Upper lobe of left lung (tissue), 6 donors: Measurements from ENCODE around the gene NAA50. TPM values are rescaled to one million over a fixed set of nuclear protein-coding genes. Genes with fewer than 3 reads are reported as not detected.

Source experiments
- ATAC-seq, 2 donors: fragments of 200-7000 bp; cut with Tn5 transposase; one replicate each; pipeline ENCODE4 v1.9.1; 2022; ENCODE audit warnings: mild to moderate bottlenecking in 2 of 2, moderate library complexity in 2 of 2; ENCODE audit not compliant: low FRiP score in 2 of 2
- DNase-seq, 2 donors: peaks; one replicate each; pipeline ENCODE4 v3.0.0-alpha.2; 2019 to 2020
- H3K27ac ChIP-seq, 4 donors: fragments of 200-600 bp; sonication (generic); one replicate each; pipeline ENCODE4 v1.5.1; 2016 to 2019
- H3K27me3 ChIP-seq, 4 donors: fragments of 200-600 bp; sonication (generic); one replicate each; pipeline ENCODE4 v1.5.1; 2017 to 2019
- H3K36me3 ChIP-seq, 4 donors: fragments of 200-600 bp; sonication (generic); one replicate each; pipeline ENCODE4 v1.5.1; 2016 to 2019
- H3K4me1 ChIP-seq, 4 donors: fragments of 200-600 bp; sonication (generic); one replicate each; pipeline ENCODE4 v1.5.1; 2018 to 2019
- H3K4me3 ChIP-seq, 4 donors: fragments of 200-600 bp; sonication (generic); one replicate each; pipeline ENCODE4 v1.5.1; 2017 to 2019; ENCODE audit warnings: mild to moderate bottlenecking in 2 of 4, moderate library complexity in 1 of 4
- H3K9me3 ChIP-seq, 4 donors: fragments of 200-600 bp; sonication (generic); one replicate each; pipeline ENCODE4 v1.5.1; 2018 to 2019
- EP300 ChIP-seq, 4 donors: sonication (generic); formaldehyde crosslinking; IDR thresholded peaks; one replicate each; pipeline ENCODE4 v1.5.1; 2017; ENCODE audit warnings: antibody characterized with exemption in 4 of 4, control low read depth in 2 of 4
- POLR2A ChIP-seq, 4 donors: fragments of 450-650 bp; IDR thresholded peaks; one replicate each; pipeline ENCODE4 v1.5.1; 2016 to 2017; ENCODE audit warnings: antibody characterized with exemption in 4 of 4, mild to moderate bottlenecking in 2 of 4
- POLR2AphosphoS5 ChIP-seq, 2 donors: sonication (generic); formaldehyde crosslinking; IDR thresholded peaks; one replicate each; pipeline ENCODE4 v1.5.1; 2017; ENCODE audit warnings: antibody characterized with exemption in 2 of 2
- WGBS, 2 donors: methylation state at CpG; one replicate each; pipeline ENCODE4 v1.1.5; 2017 to 2018; 5-methylcytosine and 5-hydroxymethylcytosine counted together
- total RNA-seq, 6 donors: library from RNA; depleted of rRNA in 4 of 6; stranded (reverse); fragments of >200 nt in 4 of 6; gene quantifications; one replicate each; pipeline versions ENCODE4 v1.1.0 to v1.2.1, GENCODE V29; 2016 to 2021
- TF ChIP-seq, protein P1 (sequence below), 6 experiments: fragments of 450-650 bp in 4 of 6; fragments of 200-600 bp in 2 of 6; sonication (generic) in 2 of 6; IDR thresholded peaks; one replicate each; pipeline ENCODE4 v1.5.1; 2016 to 2019; ENCODE audit warnings: antibody characterized with exemption in 6 of 6
- donor health status: DM: no; HTN: no; CAD: no; lungs with moderate emphysema.
- donor health status: DM: no; HTN: yes; CAD: no; lungs with severe emphysema.

The NAA50 gene
- total RNA-seq, 6 donors from 2014 or later = 75.7 to 187 (median 84.9) TPM

DNA sequence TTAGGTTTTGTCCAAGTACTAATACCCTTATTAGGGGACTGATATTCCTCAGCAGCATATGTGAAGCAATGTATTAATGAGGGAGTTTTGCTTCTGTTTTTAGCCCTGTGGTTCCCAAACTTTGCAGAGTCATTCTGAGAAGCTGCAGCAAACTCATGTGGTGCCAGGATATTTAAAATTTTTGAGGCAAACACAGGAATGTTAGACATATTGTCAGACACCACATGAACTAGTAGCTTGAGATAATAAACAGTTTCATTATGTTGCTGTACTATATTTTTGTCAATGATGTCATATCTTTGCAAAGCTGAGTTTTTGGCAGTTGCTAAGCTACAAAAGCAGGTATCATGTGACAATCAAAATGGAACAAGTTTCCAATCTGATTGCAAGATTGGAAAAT lies 37.4 kb upstream of the NAA50 start:
- H3K36me3 ChIP-seq = peaks cover 7 to 28% (median 14%) of the 10 kb centered on the region in 4 donors
- H3K27ac ChIP-seq = peak overlapping the region; percentile 0 to 52 (median 19)

DNA sequence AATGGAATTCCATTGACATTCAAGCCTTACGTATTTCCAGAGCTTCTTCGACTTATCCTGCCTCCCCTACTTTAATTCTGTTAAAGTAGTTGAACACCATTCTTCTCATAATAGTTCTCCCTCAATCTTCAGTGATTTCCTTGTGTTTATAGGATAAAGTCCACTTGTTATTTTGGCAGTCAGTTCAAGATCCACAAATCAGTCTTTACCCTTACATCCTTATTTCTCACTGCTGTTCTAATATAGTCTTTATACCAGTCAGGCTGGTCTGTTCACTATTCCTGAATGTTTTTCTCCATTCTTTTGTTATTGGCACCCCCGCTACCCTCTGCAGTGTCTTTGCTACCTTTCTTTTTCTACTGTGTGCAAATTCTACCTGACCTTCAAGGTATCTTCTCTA lies 30.5 kb upstream of the NAA50 start:
- Histone ChIP-seq H3K27ac (no peak overlapping the region), H3K9me3 (no peaks in the 10 kb centered on the region), H3K4me1 (no peaks in the 10 kb centered on the region), H3K36me3 (no peaks in the 10 kb centered on the region), H3K27me3 (no peaks in the 10 kb centered on the region), H3K4me3 (no peak overlapping the region)
- ATAC-seq = no peak
- DNase-seq = no peak
- TF ChIP-seq, protein P1, sequence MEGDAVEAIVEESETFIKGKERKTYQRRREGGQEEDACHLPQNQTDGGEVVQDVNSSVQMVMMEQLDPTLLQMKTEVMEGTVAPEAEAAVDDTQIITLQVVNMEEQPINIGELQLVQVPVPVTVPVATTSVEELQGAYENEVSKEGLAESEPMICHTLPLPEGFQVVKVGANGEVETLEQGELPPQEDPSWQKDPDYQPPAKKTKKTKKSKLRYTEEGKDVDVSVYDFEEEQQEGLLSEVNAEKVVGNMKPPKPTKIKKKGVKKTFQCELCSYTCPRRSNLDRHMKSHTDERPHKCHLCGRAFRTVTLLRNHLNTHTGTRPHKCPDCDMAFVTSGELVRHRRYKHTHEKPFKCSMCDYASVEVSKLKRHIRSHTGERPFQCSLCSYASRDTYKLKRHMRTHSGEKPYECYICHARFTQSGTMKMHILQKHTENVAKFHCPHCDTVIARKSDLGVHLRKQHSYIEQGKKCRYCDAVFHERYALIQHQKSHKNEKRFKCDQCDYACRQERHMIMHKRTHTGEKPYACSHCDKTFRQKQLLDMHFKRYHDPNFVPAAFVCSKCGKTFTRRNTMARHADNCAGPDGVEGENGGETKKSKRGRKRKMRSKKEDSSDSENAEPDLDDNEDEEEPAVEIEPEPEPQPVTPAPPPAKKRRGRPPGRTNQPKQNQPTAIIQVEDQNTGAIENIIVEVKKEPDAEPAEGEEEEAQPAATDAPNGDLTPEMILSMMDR (IDR thresholded peaks at IDR 0.05) = no peak
- no peak for TF ChIP-seq POLR2AphosphoS5 (IDR thresholded peaks at IDR 0.05)
- no peak for TF ChIP-seq POLR2A (IDR thresholded peaks at IDR 0.05)
- TF ChIP-seq EP300 (IDR thresholded peaks at IDR 0.05) = no peak
- 87 to 91% methylated on average over 3 of the region's 3 CpGs for WGBS, 2 donors

More for the DNA sequence above, 37.4 kb upstream of the NAA50 start:
- Histone ChIP-seq H3K4me3 (no peak overlapping the region), H3K9me3 (no peaks in the 10 kb centered on the region), H3K4me1 (peaks cover 5 to 16% (median 8%) of the 10 kb centered on the region in 4 donors), H3K27me3 (no peaks in the 10 kb centered on the region)
- peak in 1 of 2 donors; percentile 39 for ATAC-seq
- no peak for DNase-seq
- no peak for TF ChIP-seq POLR2A (IDR thresholded peaks at IDR 0.05)
- TF ChIP-seq EP300 (IDR thresholded peaks at IDR 0.05) = no peak
- TF ChIP-seq POLR2AphosphoS5 (IDR thresholded peaks at IDR 0.05) = peak in 1 of 2 donors; percentile 11
- TF ChIP-seq, protein P1 (IDR thresholded peaks at IDR 0.05) = no peak

DNA sequence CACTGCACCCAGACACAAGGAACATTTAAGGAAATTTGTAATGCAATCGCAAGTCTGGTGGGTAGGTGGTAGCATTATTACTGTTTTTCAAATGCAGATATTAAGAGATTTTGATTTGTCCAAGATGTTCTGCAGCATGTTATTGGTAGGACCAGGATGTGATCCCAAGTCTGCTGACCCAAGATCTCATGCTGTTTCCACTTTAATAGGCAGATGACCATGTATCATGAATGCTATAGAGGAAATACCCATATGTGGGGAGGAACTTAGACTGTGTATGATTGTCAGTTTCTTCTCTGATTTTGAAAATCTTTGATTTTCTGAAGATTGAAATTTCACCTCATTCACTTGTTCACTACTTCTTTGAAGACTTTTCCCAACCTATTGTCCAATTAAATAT lies 29.5 kb upstream of the NAA50 start:
- no peaks in the 10 kb centered on the region for H3K9me3 ChIP-seq
- H3K27me3 ChIP-seq = no peaks in the 10 kb centered on the region
- no peaks in the 10 kb centered on the region for H3K36me3 ChIP-seq
- DNase-seq (no peak), ATAC-seq (no peak)
- no peaks in the 10 kb centered on the region for H3K4me1 ChIP-seq
- no peak overlapping the region for H3K4me3 ChIP-seq
- H3K27ac ChIP-seq = no peak overlapping the region
- no peak for TF ChIP-seq EP300 (IDR thresholded peaks at IDR 0.05)
- TF ChIP-seq, protein P1 (IDR thresholded peaks at IDR 0.05) = no peak
- no peak for TF ChIP-seq POLR2A (IDR thresholded peaks at IDR 0.05)
- no peak for TF ChIP-seq POLR2AphosphoS5 (IDR thresholded peaks at IDR 0.05)
- 95 to 100% methylated on average over 1 of the region's 1 CpG for WGBS, 2 donors

DNA sequence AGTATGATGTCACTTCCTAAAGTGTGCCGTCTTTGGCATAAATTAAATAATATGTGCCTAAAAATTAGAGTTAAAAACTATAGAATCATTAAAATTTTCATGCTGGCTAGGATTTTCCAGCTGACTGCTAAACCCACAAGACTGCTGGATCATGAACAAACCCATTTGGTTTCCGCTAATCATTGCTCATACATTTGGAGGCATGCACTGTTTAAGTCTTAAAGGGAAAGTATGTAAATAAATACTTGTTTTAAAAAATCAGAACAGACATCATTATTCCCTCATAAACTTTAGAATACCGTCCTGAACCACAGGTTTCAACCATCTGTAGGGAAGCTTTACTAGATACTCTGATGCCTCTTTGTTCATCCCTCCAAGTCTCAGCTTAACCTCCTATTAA lies 27.3 kb upstream of the NAA50 start:
- H3K9me3 ChIP-seq = no peaks in the 10 kb centered on the region
- no peak overlapping the region for H3K27ac ChIP-seq
- H3K4me3 ChIP-seq = no peak overlapping the region
- WGBS, 2 donors = 64 to 77% methylated on average over 3 of the region's 3 CpGs
- no peak for TF ChIP-seq POLR2AphosphoS5 (IDR thresholded peaks at IDR 0.05)
- no peak for TF ChIP-seq EP300 (IDR thresholded peaks at IDR 0.05)
- TF ChIP-seq, protein P1 (IDR thresholded peaks at IDR 0.05) = no peak
- no peak for TF ChIP-seq POLR2A (IDR thresholded peaks at IDR 0.05)
- no peaks in the 10 kb centered on the region for H3K27me3 ChIP-seq
- H3K4me1 ChIP-seq = no peaks in the 10 kb centered on the region
- no peaks in the 10 kb centered on the region for H3K36me3 ChIP-seq
- DNase-seq = no peak
- no peak for ATAC-seq

DNA sequence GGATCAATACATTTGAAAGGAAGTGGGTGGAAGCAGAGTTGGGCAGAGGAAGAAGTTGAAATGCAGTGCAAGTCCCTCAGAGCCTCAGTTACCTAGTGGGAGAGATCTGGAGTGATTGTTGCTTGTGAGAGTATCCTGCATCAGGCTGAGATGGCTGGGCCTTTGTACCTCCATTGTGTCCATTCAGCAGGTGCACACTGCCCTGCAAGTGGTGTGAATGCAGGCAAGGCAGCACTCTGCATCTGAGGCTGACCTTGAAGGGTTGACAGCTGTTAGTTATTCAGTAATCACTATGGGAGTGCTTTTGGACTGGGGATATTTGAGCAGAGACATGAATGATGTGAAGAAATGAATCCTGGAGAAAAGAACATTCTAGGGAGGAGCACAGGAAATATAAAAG lies 25.9 kb upstream of the NAA50 start:
- no peak for DNase-seq
- Histone ChIP-seq H3K36me3 (no peaks in the 10 kb centered on the region), H3K27ac (no peak overlapping the region), H3K27me3 (no peaks in the 10 kb centered on the region), H3K4me3 (no peak overlapping the region), H3K4me1 (no peaks in the 10 kb centered on the region), H3K9me3 (no peaks in the 10 kb centered on the region)
- TF ChIP-seq, protein P1 (IDR thresholded peaks at IDR 0.05) = no peak
- TF ChIP-seq POLR2AphosphoS5 (IDR thresholded peaks at IDR 0.05) (no peak), EP300 (IDR thresholded peaks at IDR 0.05) (no peak), POLR2A (IDR thresholded peaks at IDR 0.05) (no peak)
- ATAC-seq = no peak
